Panc1 (cell line): ENCODE data around the gene OPN4. TPM values are rescaled to one million over a fixed set of nuclear protein-coding genes. Genes with fewer than 3 reads are reported as not detected.

Source experiments
- ATAC-seq: fragments of 200-7000 bp; cut with Tn5 transposase; 2 replicates; pipeline ENCODE4 v1.9.1; 2020; ENCODE audit warnings: mild to moderate bottlenecking, moderate library complexity
- BruUV-seq: library from RNA; stranded (reverse); fragments of 400-500 nt; replicated peaks from 2 replicates; lab custom pipeline; 2021; lab: Mats Ljungman, UMichigan
- CTCF ChIA-PET: fragments of 300-600 bp; sonication (Branson Sonifier 250); formaldehyde crosslinking; loops from one replicate; lab custom pipeline; 2022; ENCODE audit warnings: antibody characterized with exemption; lab: Charles Lee
- POLR2A ChIA-PET: fragments of 300-600 bp; sonication (Branson Sonifier 250); formaldehyde crosslinking; loops from one replicate; lab custom pipeline; 2022; ENCODE audit warnings: antibody characterized with exemption; lab: Charles Lee
- DNase-seq: peaks from one replicate; pipeline ENCODE4 v3.0.0-alpha.2; 2010; ENCODE audit warnings: low read depth, low spot score
- H3K27ac ChIP-seq: 2 replicates; pipeline ENCODE4 v1.5.1; 2011; ENCODE audit warnings: mild to moderate bottlenecking, low read length, inconsistent platforms
- H3K27me3 ChIP-seq: fragments of 200-500 bp; sonication (Bioruptor generic); 2 replicates; pipeline ENCODE4 v1.6.0; 2014; ENCODE audit warnings: low read length, inconsistent platforms; ENCODE audit not compliant: control insufficient read depth, insufficient read depth
- H3K36me3 ChIP-seq: fragments of 200-500 bp; sonication (Bioruptor generic); 2 replicates; pipeline ENCODE4 v1.5.1; 2014; ENCODE audit warnings: inconsistent platforms, mild to moderate bottlenecking, low read length, moderate library complexity; ENCODE audit not compliant: control insufficient read depth, insufficient read depth
- H3K4me1 ChIP-seq: 2 replicates; pipeline ENCODE4 v1.5.1; 2011; ENCODE audit warnings: inconsistent platforms, mild to moderate bottlenecking, low read length, moderate library complexity; ENCODE audit not compliant: control insufficient read depth, insufficient read depth
- H3K4me3 ChIP-seq, 2 experiments: 2 replicates each; pipeline ENCODE4 v1.5.1; 2011 to 2012; ENCODE audit warnings: low read depth in 2 of 2, low read length in 2 of 2, mild to moderate bottlenecking in 2 of 2, inconsistent platforms in 1 of 2, moderate library complexity in 1 of 2
- H3K9me3 ChIP-seq: fragments of 200-500 bp; sonication (Bioruptor generic); 2 replicates; pipeline ENCODE4 v1.5.1; 2014; ENCODE audit warnings: low read depth, mild to moderate bottlenecking, inconsistent platforms, low read length, moderate library complexity; ENCODE audit not compliant: control insufficient read depth, insufficient read depth
- POLR2AphosphoS5 ChIP-seq: IDR thresholded peaks from 2 replicates; pipeline ENCODE4 v1.6.1; 2012; ENCODE audit warnings: mild to moderate bottlenecking, low read depth, low read length, moderate library complexity
- SIN3A ChIP-seq: IDR thresholded peaks from 2 replicates; pipeline ENCODE4 v1.6.1; 2012; ENCODE audit warnings: low read depth, mild to moderate bottlenecking, low read length, moderate library complexity, borderline replicate concordance; ENCODE audit not compliant: insufficient read depth
- TCF7L2 ChIP-seq: IDR thresholded peaks from 2 replicates; pipeline ENCODE4 v1.6.1; 2011; ENCODE audit warnings: mild to moderate bottlenecking, low read depth, low read length, inconsistent platforms
- in situ Hi-C: cut with HindIII; loops from 2 replicates; pipeline ENCODE4 v1.10.0; 2016; ENCODE audit warnings: low sequenced_read_pairs, low pct_unique_long_range_greater_than_20kb
- intact Hi-C: fragments of 100-400 bp; cut with micrococcal nuclease; formaldehyde crosslinking; loops from one replicate; pipeline ENCODE4 v1.10.0; 2022; ENCODE audit not compliant: unreplicated experiment
- total RNA-seq: library from RNA; stranded (reverse); gene quantifications from one replicate; pipeline ENCODE4 v1.2.1, GENCODE V29; 2021; ENCODE audit not compliant: unreplicated experiment
- TF ChIP-seq, protein P1 (sequence below): fragments of 450-650 bp; IDR thresholded peaks from 2 replicates; pipeline ENCODE4 v1.5.1; 2017; ENCODE audit warnings: mild to moderate bottlenecking
- TF ChIP-seq, protein P2 (sequence below), 2 experiments: IDR thresholded peaks; 2 replicates each; pipeline ENCODE4 v1.6.1; 2011 to 2012; ENCODE audit warnings: low read depth in 2 of 2, control low read depth in 1 of 2, low read length in 1 of 2, mild to moderate bottlenecking in 1 of 2, moderate library complexity in 1 of 2; ENCODE audit not compliant: insufficient read depth in 1 of 2

The OPN4 gene
- total RNA-seq, 1 experiment from 2014 or later = not detected

DNA sequence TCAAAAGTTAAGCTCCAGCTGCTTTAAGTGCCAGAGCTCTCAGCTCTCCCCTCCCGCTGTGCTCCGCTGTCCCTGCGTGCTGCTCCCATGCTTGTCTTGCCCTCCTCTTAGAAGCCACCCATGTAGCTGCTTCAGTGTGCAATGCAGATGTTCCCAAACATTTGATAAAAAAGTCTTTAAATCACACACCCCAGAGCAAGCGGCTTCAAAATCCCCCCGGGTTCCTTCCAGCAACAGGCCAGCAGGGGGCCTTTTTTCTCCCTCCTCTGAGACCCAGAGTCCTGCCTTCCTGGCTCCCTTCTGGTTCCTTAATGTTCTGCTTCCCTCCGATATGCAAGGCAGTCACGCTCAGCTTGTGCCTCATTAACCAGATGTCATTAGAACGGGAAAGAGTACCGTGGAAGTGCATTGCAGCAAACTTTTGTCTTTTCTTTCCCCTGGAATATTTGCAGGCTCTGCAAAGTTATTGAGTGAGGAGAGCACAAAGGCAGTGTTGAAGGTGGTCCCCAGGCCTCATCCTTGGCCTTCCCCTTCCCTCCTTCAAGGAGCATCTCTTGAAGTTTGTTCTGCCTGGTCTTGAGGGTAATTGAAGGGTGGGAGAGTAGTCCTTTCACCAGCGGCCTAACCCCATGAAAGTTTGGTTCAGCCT lies 39.5 kb downstream of the OPN4 start:
- TF ChIP-seq, protein P1, sequence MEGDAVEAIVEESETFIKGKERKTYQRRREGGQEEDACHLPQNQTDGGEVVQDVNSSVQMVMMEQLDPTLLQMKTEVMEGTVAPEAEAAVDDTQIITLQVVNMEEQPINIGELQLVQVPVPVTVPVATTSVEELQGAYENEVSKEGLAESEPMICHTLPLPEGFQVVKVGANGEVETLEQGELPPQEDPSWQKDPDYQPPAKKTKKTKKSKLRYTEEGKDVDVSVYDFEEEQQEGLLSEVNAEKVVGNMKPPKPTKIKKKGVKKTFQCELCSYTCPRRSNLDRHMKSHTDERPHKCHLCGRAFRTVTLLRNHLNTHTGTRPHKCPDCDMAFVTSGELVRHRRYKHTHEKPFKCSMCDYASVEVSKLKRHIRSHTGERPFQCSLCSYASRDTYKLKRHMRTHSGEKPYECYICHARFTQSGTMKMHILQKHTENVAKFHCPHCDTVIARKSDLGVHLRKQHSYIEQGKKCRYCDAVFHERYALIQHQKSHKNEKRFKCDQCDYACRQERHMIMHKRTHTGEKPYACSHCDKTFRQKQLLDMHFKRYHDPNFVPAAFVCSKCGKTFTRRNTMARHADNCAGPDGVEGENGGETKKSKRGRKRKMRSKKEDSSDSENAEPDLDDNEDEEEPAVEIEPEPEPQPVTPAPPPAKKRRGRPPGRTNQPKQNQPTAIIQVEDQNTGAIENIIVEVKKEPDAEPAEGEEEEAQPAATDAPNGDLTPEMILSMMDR = peak; percentile 90
- no peak for TF ChIP-seq POLR2AphosphoS5
- Histone ChIP-seq H3K4me1 (peaks cover 5% of the 10 kb centered on the region), H3K27ac (no peak overlapping the region), H3K36me3 (no peaks in the 10 kb centered on the region), H3K4me3 (no peak overlapping the region), H3K27me3 (no peaks in the 10 kb centered on the region), H3K9me3 (no peaks in the 10 kb centered on the region)
- no TSS peak for BruUV-seq
- in situ Hi-C loops (no loop called here), intact Hi-C loops (no loop called here)
- DNase-seq (no peak), ATAC-seq (peak; percentile 54; the same call in 1 of the 2 replicates)
- ChIA-PET CTCF (no interaction called here), POLR2A (no interaction called here)

DNA sequence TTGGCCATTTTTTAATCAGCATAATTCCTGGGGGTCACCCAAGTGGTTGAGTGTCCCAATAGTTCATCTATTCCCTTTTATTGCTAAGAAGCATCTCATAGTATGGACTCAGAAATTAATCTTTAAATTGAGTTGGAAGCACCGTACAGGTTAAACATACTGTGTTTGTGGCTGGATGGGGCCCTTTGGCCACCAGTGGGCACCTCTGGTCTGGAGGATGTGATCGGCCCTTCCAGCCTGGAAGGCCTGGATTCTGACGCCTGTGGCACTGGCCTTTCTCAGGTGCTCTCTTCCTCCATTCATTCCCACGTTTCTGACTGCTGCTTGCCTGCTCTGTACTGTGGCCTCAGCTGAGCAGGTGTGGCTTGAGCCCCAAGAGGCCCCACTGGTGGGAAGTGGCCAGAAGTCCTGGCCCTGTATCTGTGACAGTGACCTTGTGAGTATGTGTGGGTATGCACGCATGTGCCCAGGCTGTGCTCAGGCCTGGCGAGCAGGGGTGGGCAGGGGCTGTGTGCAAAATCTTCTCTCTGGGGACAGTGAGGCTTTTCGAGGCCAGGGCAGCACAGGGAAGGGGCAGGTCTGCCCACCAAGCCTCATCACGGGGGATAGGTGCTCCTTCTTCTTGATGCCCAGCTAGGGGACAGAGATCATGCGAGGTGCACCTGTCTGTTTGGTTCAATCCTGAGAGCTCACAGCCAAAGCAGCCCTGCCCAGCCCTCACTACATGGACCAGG lies 44.0 kb downstream of the OPN4 start:
- POLR2A ChIA-PET = no interaction called here
- CTCF ChIA-PET = no interaction called here
- peak; percentile 72 for ATAC-seq

More for the DNA sequence above, 44.0 kb downstream of the OPN4 start:
- TF ChIP-seq, protein P1 = peak; percentile 79; the same call in 1 of the 2 replicates
- TF ChIP-seq TCF7L2 = no peak
- TF ChIP-seq, protein P2, sequence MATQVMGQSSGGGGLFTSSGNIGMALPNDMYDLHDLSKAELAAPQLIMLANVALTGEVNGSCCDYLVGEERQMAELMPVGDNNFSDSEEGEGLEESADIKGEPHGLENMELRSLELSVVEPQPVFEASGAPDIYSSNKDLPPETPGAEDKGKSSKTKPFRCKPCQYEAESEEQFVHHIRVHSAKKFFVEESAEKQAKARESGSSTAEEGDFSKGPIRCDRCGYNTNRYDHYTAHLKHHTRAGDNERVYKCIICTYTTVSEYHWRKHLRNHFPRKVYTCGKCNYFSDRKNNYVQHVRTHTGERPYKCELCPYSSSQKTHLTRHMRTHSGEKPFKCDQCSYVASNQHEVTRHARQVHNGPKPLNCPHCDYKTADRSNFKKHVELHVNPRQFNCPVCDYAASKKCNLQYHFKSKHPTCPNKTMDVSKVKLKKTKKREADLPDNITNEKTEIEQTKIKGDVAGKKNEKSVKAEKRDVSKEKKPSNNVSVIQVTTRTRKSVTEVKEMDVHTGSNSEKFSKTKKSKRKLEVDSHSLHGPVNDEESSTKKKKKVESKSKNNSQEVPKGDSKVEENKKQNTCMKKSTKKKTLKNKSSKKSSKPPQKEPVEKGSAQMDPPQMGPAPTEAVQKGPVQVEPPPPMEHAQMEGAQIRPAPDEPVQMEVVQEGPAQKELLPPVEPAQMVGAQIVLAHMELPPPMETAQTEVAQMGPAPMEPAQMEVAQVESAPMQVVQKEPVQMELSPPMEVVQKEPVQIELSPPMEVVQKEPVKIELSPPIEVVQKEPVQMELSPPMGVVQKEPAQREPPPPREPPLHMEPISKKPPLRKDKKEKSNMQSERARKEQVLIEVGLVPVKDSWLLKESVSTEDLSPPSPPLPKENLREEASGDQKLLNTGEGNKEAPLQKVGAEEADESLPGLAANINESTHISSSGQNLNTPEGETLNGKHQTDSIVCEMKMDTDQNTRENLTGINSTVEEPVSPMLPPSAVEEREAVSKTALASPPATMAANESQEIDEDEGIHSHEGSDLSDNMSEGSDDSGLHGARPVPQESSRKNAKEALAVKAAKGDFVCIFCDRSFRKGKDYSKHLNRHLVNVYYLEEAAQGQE (IDR thresholded peaks at IDR 0.05; ENCODE audit: insufficient read depth in 1 of 2, low read depth in 2 of 2, low read length in 1 of 2) = no peak
- no peak for TF ChIP-seq SIN3A
- no peak for TF ChIP-seq POLR2AphosphoS5
- no peak for DNase-seq
- intact Hi-C loops = loop anchor here (5.0 kb wide), 1 partner anchor 199 kb away; no protein-coding TSS in a partner anchor
- no TSS peak for BruUV-seq
- H3K36me3 ChIP-seq = no peaks in the 10 kb centered on the region
- H3K4me1 ChIP-seq = peaks cover 3% of the 10 kb centered on the region
- H3K27me3 ChIP-seq = no peaks in the 10 kb centered on the region
- no peaks in the 10 kb centered on the region for H3K9me3 ChIP-seq
- no peak overlapping the region for H3K27ac ChIP-seq
- in situ Hi-C loops = no loop called here
- H3K4me3 ChIP-seq = no peak overlapping the region
